Naive thymus-derived CD8-positive, alpha-beta T cell (primary cell): ENCODE data around the gene OR52N1. TPM values are rescaled to one million over a fixed set of nuclear protein-coding genes. Genes with fewer than 3 reads are reported as not detected.

Experiments used
- ATAC-seq, 2 donors: fragments of 150-1000 bp; cut with Tn5 transposase in 1 of 2; sonication (Bioruptor Pico), chemical (Tn5 transposase) in 1 of 2; 1 replicate in 1 of 2; 2 replicates in 1 of 2; pipeline ENCODE4 v1.10.0; 2021; ENCODE audit warnings: mild to moderate bottlenecking in 2 of 2, moderate library complexity in 2 of 2
- POLR2A ChIA-PET: fragments of 350-600 bp; sonication (Branson Sonifier 250); formaldehyde crosslinking; loops from one replicate; lab custom pipeline; 2021; ENCODE audit warnings: antibody characterized with exemption; lab: Charles Lee
- DNase-seq, 10 donors: peaks; one replicate each; pipeline versions ENCODE4 v3.0.0 to v3.0.0-alpha.2; 2020 to 2022
- H3K27ac Mint-ChIP-seq, 10 donors: one replicate each; pipeline ENCODE4 v1.8.0; 2020 to 2022; ENCODE audit warnings: mild to moderate bottlenecking in 10 of 10, mixed read lengths in 10 of 10, moderate library complexity in 4 of 10, inconsistent platforms in 1 of 10
- H3K27me3 Mint-ChIP-seq, 5 donors: one replicate each; pipeline ENCODE4 v1.8.0; 2021 to 2022; ENCODE audit warnings: mixed read lengths in 5 of 5
- H3K36me3 Mint-ChIP-seq, 3 donors: one replicate each; pipeline ENCODE4 v1.8.0; 2020 to 2022; ENCODE audit warnings: mixed read lengths in 3 of 3, mild to moderate bottlenecking in 2 of 3, inconsistent platforms in 1 of 3
- H3K4me1 Mint-ChIP-seq, 4 donors: one replicate each; pipeline ENCODE4 v1.8.0; 2021 to 2022; ENCODE audit warnings: mixed read lengths in 4 of 4
- H3K4me3 Mint-ChIP-seq, 10 donors: one replicate each; pipeline ENCODE4 v1.8.0; 2020 to 2022; ENCODE audit warnings: mild to moderate bottlenecking in 10 of 10, mixed read lengths in 10 of 10, moderate library complexity in 6 of 10, inconsistent platforms in 1 of 10
- H3K9me3 Mint-ChIP-seq, 9 donors: one replicate each; pipeline ENCODE4 v1.8.0; 2020 to 2022; ENCODE audit warnings: mixed read lengths in 9 of 9, mild to moderate bottlenecking in 3 of 9, inconsistent platforms in 1 of 9, moderate library complexity in 1 of 9
- polyA plus RNA-seq, 3 donors: library from polyadenylated mRNA; unstranded; fragments of 300-500 nt; fragmentation: Illumina TruSeq; gene quantifications; one replicate each; pipeline ENCODE4 v1.2.3, GENCODE V29; 2021
- total RNA-seq, 8 experiments: library from RNA in 2 of 8; stranded (reverse) in 2 of 8; gene quantifications; one replicate each; pipeline ENCODE4 v1.2.3 and lab custom pipeline; 2021 to 2026

The OR52N1 gene
- total RNA-seq (not detected), polyA plus RNA-seq (not detected), total RNA-seq (lab: John Stamatoyannopoulos, UW) (0 reads per million in 6 experiments)

DNA sequence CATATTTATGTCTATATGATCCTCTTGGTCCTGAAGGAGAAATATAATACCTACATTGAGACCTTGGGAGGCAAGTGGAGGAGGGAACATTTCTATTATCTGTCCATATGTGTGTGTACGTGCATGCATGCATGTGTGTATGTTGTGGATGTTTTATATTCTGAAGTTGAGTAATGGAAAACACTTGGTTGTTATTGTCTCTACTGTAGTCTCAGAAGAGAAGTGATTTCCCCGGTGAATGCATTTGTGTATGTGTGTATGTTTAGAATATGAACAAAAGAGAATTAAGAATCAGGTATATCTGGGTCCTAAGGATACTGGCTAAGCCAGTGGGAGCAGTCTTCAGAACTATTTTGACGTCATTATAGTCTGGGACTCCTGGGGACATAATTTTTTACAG lies at the start of gene OR52N1:
Gene OR52N1, minus strand, starts transcription at position 101 of the 400 bp plus-strand sequence. CDS start 2,449 bp downstream, outside the sequence.
- H3K36me3 Mint-ChIP-seq: no peaks in the 10 kb centered on the region
- H3K4me1 Mint-ChIP-seq: no peaks in the 10 kb centered on the region
- no peaks in the 10 kb centered on the region for H3K9me3 Mint-ChIP-seq

DNA sequence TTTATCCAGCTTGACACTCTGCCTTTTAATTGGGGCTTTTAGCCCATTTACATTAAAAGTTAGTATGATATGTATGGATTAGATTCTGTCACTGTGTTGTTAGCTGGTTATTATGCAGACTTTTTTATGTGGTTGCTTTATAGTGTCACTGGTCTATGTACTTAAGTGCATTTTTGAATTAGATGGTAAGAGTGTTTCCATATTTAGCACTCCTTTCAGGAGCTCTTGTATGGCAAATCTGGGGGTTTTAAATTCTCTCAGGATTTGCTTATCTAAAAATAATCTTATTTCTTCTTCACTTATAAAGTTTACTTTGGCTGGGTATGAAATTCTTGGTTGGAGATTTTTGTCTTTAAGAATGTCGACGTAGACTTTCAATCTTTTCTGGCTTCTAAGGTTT lies 46.6 kb upstream of the OR52N1 start:
- no peak for DNase-seq
- no peak for ATAC-seq
- Mint-ChIP-seq H3K36me3 (peaks cover 0 to 5% (median 0%) of the 10 kb centered on the region in 3 donors), H3K27ac (no peak overlapping the region), H3K27me3 (peaks cover 15 to 37% (median 24%) of the 10 kb centered on the region in 5 donors), H3K4me1 (no peaks in the 10 kb centered on the region), H3K9me3 (peaks cover 0 to 13% (median 0%) of the 10 kb centered on the region in 9 donors), H3K4me3 (no peak overlapping the region)
- POLR2A ChIA-PET: no interaction called here

More for the DNA sequence above, at the start of gene OR52N1:
- Mint-ChIP-seq H3K27ac (no peak within 1 kb of the TSS), H3K4me3 (no peak within 1 kb of the TSS), H3K27me3 (peaks cover 8 to 17% (median 9%) of the 10 kb centered on the region in 5 donors)
- DNase-seq (no peak), ATAC-seq (no peak)
- POLR2A ChIA-PET: no interaction called here

DNA sequence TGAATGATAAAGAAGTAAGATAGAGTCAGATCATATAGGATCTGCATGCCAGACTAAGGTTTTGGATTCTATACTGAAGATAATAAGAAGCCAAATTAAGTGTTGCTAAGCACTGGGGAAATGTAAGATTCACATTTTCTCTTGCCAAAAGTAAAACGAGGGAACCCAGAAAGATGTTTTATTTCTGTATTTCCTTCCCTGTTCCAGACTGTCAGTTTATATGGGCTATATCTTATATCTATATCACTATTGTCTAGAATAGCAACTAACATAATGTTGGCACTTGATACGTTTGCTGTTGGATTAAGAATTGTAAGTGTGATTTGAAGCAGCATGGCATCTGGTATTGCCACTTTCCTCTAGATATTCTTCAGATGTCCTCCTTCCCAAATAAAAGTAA lies 42.4 kb upstream of the OR52N1 start:
- Mint-ChIP-seq H3K36me3 (peaks cover 0 to 2% (median 0%) of the 10 kb centered on the region in 3 donors), H3K9me3 (peaks cover 0 to 12% (median 0%) of the 10 kb centered on the region in 9 donors), H3K4me1 (no peaks in the 10 kb centered on the region), H3K27me3 (peaks cover 11 to 20% (median 11%) of the 10 kb centered on the region in 5 donors), H3K27ac (no peak overlapping the region), H3K4me3 (no peak overlapping the region)
- no peak for ATAC-seq
- no peak for DNase-seq
- POLR2A ChIA-PET: no interaction called here

DNA sequence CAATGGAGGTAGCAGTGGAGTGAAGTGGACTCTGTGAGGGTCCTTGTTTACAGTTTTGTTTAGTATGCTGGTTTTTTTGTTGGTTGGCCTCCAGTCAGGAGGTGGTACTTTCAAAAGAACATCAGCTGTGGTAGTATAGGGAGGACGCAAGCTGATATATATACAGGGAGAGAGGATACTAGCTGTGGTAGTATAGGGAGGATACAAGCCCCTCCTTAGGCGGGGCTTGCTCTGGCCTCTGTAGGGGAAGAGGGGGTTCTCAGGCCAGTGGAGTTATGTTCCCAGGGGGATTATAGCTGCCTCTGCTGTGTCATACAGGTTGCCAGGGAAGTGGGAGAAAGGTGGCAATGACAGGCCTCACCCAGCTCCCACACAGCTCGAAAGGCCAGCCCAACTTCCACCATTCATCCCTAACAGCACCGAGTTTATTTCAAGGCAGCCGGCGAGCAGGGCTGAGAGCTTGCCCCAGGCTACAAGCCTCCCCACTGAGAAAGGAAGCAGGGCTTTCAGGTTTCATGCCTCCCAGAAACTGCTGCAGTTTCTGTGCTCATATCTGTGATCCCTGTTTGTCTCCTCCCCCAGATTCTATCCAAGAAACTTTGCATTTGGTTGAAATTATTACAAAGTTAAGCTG lies 40.2 kb upstream of the OR52N1 start:
- H3K36me3 Mint-ChIP-seq: no peaks in the 10 kb centered on the region
- peaks cover 0 to 9% (median 9%) of the 10 kb centered on the region in 5 donors for H3K27me3 Mint-ChIP-seq

DNA sequence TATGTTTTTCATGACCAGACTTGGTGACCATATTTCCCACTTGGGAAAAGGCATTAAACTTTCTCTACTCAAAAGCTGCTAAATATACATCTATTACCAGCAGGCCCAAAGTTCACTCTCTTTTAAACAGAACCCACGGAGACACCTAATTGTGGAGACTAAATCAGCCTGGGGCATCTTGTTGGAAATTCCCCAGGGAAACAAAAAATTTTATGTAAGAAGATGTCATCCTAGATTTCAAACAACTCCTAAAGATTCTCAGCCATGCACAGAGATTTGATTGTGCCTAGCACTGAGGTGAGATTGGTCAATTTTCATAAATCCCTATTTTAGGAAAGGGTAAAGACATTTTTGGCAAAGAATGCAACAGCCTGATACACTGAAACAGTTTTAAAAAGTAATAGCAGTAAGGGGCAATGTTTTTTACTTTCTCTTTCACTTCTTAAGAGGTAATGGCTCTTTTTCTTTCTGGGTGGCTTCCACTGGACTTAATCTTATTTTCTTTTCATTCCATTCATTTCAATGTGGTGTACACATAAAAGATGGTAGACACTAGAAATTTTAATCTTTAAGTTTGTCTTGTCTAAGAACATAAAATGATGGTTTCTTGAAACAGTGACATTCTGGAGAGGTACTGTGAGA lies 27.3 kb upstream of the OR52N1 start:
- POLR2A ChIA-PET: no interaction called here
- ATAC-seq (no peak), DNase-seq (no peak)
- H3K4me3 Mint-ChIP-seq: peak overlapping the region; percentile 67 to 88 (median 86)
- peaks cover 0 to 20% (median 8%) of the 10 kb centered on the region in 4 donors for H3K4me1 Mint-ChIP-seq
- peaks cover 0 to 6% (median 0%) of the 10 kb centered on the region in 5 donors for H3K27me3 Mint-ChIP-seq
- H3K9me3 Mint-ChIP-seq: no peaks in the 10 kb centered on the region
- H3K36me3 Mint-ChIP-seq: no peaks in the 10 kb centered on the region
- H3K27ac Mint-ChIP-seq: peak overlapping the region in 8 of 10 donors; percentile 53 to 86 (median 70)

More for the DNA sequence above, 40.2 kb upstream of the OR52N1 start:
- POLR2A ChIA-PET: no interaction called here
- ATAC-seq (no peak), DNase-seq (no peak)
- Mint-ChIP-seq H3K4me1 (no peaks in the 10 kb centered on the region), H3K27ac (no peak overlapping the region), H3K4me3 (no peak overlapping the region), H3K9me3 (peaks cover 0 to 7% (median 0%) of the 10 kb centered on the region in 9 donors)

DNA sequence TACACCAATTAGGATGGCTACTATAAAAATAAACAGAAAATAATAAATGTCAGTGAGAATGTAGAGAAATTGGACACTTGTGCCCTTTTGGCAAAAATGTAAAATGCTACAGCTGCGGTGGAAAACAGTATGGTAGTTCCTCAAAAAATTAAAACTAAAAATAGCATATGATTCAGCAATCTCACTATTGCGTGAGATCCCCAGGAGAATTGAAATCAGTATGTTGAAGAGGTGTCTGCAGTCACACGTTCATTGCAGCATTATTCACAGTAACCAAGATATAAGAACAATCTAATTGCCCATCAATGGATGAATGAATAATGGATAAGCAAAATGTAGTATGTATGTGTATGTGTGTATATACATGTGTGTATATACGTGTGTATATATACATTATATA lies 24.5 kb upstream of the OR52N1 start:
- DNase-seq: no peak
- POLR2A ChIA-PET: no interaction called here
- no peaks in the 10 kb centered on the region for H3K9me3 Mint-ChIP-seq
- peaks cover 0 to 5% (median under 1%) of the 10 kb centered on the region in 5 donors for H3K27me3 Mint-ChIP-seq
- H3K36me3 Mint-ChIP-seq: no peaks in the 10 kb centered on the region
- no peak for ATAC-seq
- H3K4me1 Mint-ChIP-seq: peaks cover 0 to 20% (median 8%) of the 10 kb centered on the region in 4 donors
- no peak overlapping the region for H3K27ac Mint-ChIP-seq
- no peak overlapping the region for H3K4me3 Mint-ChIP-seq

DNA sequence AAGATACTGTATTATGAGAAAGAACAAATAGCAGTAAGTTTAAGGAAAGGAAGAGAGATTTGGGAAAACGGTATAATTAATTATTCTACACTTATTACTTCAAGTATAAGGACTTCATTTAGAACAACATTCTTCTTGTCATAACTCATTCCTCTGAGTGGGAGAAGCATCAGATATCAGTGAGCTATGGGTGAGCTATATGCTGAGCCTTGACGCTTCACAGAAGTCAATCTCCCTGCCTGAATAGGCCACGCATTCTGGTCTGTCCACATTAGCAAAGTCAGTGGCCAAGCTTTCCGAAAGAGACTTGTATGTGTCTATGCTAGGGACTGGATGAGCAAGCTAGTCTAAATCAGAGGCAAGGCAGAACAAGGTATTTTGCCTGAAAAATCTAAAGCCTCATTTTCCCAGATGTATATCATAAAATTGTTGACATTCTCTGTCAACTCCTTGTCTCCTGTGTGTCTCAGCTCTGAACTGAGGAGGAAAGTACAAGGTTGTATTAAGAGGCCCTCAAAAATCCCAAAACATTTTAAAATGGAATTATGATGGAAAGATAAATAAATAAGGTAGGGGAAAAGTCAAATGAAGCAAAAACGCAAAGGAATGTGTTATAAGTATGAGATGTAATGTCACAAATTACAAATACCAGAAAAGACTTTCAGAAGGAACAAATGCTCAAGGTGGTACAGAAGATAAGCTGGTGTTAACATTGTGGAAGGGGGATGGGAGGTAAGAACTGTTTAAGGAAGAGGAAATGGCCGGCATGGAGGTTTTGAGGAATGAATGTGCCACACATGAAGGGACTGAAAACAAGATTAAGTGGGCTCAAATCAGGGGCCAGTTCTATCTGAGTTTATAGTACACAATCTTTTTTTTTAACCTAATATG lies 19.1 kb upstream of the OR52N1 start:
- POLR2A ChIA-PET: interaction anchor here (0.6 kb wide), 1 partner anchor 117 kb away, joined by 5 read pairs; no protein-coding TSS in a partner anchor
- Mint-ChIP-seq H3K4me3 (peak overlapping the region in 3 of 10 donors; percentile 10 to 91 (median 12)), H3K4me1 (peaks cover 7 to 14% (median 11%) of the 10 kb centered on the region in 4 donors), H3K9me3 (no peaks in the 10 kb centered on the region), H3K36me3 (no peaks in the 10 kb centered on the region), H3K27me3 (peaks cover 6 to 18% (median 13%) of the 10 kb centered on the region in 5 donors), H3K27ac (no peak overlapping the region)
- no peak for DNase-seq
- no peak for ATAC-seq

DNA sequence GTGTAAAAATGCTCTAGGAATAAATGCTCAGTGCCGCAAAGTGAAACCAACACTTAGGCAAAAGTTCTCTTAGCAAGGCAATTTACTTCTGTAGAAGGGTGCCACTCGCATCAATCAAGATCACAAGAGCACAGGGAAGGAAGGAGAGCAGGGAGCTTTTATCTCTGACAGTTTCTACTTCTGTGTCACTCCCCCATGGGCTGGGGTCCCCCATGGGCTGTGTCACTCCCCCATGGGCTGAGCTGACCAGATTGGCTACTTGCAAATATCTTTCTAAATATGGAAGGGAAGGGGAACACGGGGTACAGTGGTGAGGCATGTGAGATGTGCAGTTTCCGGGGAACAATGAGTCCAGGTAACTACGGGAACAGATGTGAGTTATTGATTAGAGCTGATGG lies 18.1 kb upstream of the OR52N1 start:
- peak; percentile 27 to 45 for ATAC-seq
- Mint-ChIP-seq H3K9me3 (peaks cover 0 to 5% (median 4%) of the 10 kb centered on the region in 9 donors), H3K27ac (peak overlapping the region in 7 of 10 donors; percentile 14 to 59 (median 52)), H3K36me3 (no peaks in the 10 kb centered on the region), H3K27me3 (peaks cover 6 to 22% (median 15%) of the 10 kb centered on the region in 5 donors), H3K4me1 (peaks cover 7 to 14% (median 11%) of the 10 kb centered on the region in 4 donors), H3K4me3 (peak overlapping the region; percentile 83 to 93 (median 91))
- POLR2A ChIA-PET: interaction anchor here (0.6 kb wide), 1 partner anchor 612 kb away, joined by 3 read pairs; no protein-coding TSS in a partner anchor
- peak in 2 of 10 donors; percentile 17 to 18 for DNase-seq

DNA sequence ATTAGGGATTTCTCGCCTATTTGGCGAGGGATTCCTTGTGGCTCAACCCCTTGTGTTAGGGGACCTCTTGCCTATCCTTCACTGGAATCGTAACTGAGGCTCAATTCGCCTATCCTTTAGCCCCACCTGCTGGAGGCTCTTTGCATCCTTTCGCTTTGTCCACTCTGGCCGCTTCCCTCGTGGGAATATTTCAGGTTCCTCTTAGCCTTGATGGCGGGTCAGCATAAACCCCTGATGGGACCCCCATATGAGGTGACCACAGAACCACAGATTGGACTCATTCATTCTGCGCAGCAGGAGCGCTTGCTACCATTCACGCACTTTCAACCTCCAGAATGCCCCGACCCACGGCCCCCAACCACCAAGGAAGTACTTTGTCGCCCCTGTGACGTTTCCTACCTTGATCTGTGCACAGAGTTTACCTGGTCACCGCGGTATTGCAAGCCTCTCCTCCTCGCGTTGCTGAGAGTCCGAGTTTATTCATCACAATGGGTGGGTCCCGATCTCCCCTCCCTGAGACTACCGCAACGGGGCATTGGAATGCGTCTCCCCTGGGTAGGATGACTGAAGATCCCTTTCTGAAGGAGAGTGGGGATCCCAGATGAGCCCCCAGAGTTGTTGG lies 17.5 kb upstream of the OR52N1 start, which contains the start of gene OR52N2:
Gene OR52N2, plus strand, starts transcription at position 425 of the 622 bp plus-strand sequence. CDS start 11,412 bp downstream, outside the sequence.
- peaks cover 6 to 23% (median 15%) of the 10 kb centered on the region in 5 donors for H3K27me3 Mint-ChIP-seq
- ATAC-seq (peak; percentile 80 to 95), DNase-seq (peak; percentile 48 to 84 (median 72))
- H3K4me1 Mint-ChIP-seq: peaks cover 7 to 14% (median 11%) of the 10 kb centered on the region in 4 donors
- H3K27ac Mint-ChIP-seq: peak within 1 kb of the TSS in 8 of 10 donors; percentile 14 to 83 (median 53)
- H3K4me3 Mint-ChIP-seq: peak within 1 kb of the TSS; percentile 83 to 93 (median 91)
- peaks cover 0 to under 1% (median 0%) of the 10 kb centered on the region in 3 donors for H3K36me3 Mint-ChIP-seq
- POLR2A ChIA-PET: interaction anchor here (0.6 kb wide), 1 partner anchor 611 kb away, joined by 3 read pairs; no protein-coding TSS in a partner anchor
- H3K9me3 Mint-ChIP-seq: peaks cover 0 to 10% (median 7%) of the 10 kb centered on the region in 9 donors

DNA sequence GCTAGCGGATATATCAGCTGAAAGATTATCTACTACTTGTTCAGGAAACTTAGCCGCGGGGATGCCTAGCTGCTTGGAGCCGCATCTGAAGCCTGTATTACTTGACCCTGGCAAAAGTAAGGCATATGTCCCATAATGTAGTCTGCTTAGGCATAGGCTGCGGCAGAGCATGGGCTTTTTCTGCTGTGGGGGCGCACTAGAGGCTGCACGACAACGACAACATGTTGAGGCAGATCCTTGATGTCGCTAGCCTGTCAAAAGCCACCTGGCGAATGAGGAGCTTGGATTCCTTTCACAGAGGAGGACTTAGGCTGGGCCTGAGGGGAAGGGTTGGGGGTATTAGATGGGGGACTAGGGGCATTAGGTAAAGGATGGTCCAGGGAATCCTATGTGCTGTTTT lies 16.5 kb upstream of the OR52N1 start:
- Mint-ChIP-seq H3K4me3 (peak overlapping the region in 1 of 10 donors; percentile 27), H3K27ac (no peak overlapping the region), H3K4me1 (peaks cover 7 to 14% (median 11%) of the 10 kb centered on the region in 4 donors), H3K27me3 (peaks cover 6 to 28% (median 15%) of the 10 kb centered on the region in 5 donors), H3K9me3 (peaks cover 0 to 20% (median 13%) of the 10 kb centered on the region in 9 donors), H3K36me3 (peaks cover 0 to 8% (median 0%) of the 10 kb centered on the region in 3 donors)
- ATAC-seq (no peak), DNase-seq (no peak)
- POLR2A ChIA-PET: no interaction called here

DNA sequence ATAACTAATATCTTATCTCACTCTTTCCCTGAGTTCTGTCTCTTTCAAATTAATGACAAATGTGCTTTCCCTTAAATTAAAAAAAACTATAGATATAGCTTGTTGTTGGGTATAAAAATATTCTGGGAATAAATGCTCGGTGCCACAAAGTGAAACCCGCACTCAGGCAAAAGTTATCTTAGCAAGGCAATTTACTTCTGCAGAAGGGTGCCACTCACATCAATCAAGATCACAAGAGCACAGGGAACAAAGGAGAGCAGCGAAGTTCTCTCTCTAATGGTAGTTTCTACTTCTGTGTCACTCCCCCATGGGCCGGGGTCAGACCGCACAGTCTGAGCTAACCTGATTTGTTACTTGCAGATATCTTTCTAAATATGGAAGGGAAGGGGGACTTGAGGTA lies 12.9 kb upstream of the OR52N1 start:
- DNase-seq: no peak
- Mint-ChIP-seq H3K27me3 (peaks cover 3 to 28% (median 19%) of the 10 kb centered on the region in 5 donors), H3K36me3 (peaks cover 0 to 8% (median 0%) of the 10 kb centered on the region in 3 donors), H3K4me1 (peaks cover 3 to 7% (median 5%) of the 10 kb centered on the region in 4 donors), H3K27ac (no peak overlapping the region), H3K9me3 (peaks cover 0 to 20% (median 13%) of the 10 kb centered on the region in 9 donors), H3K4me3 (no peak overlapping the region)
- ATAC-seq: no peak
- POLR2A ChIA-PET: no interaction called here
